Measurements from ENCODE around the gene AQR.

DNA sequence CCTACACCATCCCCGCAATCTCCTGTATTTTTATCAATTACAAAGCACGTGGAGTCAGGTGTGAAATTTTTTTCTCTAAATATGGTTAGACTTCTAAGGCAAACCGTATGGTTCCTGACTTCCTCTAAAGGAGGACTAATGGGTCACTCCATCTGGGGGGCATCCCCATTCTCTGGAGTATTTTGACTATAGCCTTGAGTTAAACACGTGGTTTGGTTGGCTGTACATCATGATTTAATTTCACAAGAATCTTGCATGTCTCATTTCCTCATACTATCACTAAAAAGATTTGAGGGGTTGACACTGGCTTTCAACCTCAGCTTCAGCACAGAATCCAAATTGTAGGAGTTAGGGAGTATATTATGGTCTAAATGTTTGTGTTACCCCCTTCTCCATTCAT is 43.8 kb upstream of the AQR start:
- no peak for TF ChIP-seq POLR2A (IDR thresholded peaks at IDR 0.05)
- TF ChIP-seq, protein P1, sequence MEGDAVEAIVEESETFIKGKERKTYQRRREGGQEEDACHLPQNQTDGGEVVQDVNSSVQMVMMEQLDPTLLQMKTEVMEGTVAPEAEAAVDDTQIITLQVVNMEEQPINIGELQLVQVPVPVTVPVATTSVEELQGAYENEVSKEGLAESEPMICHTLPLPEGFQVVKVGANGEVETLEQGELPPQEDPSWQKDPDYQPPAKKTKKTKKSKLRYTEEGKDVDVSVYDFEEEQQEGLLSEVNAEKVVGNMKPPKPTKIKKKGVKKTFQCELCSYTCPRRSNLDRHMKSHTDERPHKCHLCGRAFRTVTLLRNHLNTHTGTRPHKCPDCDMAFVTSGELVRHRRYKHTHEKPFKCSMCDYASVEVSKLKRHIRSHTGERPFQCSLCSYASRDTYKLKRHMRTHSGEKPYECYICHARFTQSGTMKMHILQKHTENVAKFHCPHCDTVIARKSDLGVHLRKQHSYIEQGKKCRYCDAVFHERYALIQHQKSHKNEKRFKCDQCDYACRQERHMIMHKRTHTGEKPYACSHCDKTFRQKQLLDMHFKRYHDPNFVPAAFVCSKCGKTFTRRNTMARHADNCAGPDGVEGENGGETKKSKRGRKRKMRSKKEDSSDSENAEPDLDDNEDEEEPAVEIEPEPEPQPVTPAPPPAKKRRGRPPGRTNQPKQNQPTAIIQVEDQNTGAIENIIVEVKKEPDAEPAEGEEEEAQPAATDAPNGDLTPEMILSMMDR (IDR thresholded peaks at IDR 0.05): no peak

All from heart left ventricle (tissue), 13 donors.